ENCODE data around the gene EIF4G3. TPM values are rescaled to one million over a fixed set of nuclear protein-coding genes. Genes with fewer than 3 reads are reported as not detected.

The EIF4G3 gene
- total RNA-seq, 1 experiment from 2014 or later = 72.0 TPM

DNA sequence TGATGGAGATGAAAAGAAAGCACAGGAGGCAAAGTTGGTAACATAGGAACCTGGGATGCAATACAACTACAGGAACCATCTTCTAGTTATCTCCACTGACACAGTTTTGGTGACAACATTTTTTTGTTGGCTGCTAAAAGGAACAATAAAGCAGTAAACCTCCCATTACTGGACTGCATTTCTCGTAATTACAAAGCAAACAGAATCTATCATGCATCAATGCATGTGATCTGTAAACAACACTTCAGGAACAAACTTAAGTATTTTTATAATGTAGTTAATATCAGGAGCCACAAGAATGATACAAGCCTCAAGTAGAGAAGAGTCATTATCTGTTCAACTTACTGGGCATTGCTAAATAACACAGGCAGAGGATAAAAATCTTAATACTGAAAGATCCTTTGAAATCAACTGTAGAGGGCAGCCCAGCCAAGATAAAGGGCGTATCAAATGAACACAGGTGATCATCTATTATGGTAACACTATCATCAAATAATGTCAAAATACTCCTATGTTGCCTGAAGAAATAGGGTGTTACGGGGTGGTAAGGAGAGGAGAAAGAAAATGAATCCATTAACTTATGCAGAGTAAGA lies 193.3 kb downstream of the EIF4G3 start:
- H3K4me3 Mint-ChIP-seq = no peak overlapping the region
- Histone ChIP-seq H3K4me2 (ENCODE audit: insufficient read depth, insufficient read length, low read length) (no peak overlapping the region), H3K79me1 (ENCODE audit: insufficient read depth, low read depth, low read length, poor library complexity, severe bottlenecking) (peaks cover 2% of the 10 kb centered on the region), H3K4me1 (ENCODE audit: insufficient read depth, low read length) (no peaks in the 10 kb centered on the region), H3K4ac (ENCODE audit: low read depth, low read length) (no peak overlapping the region), H2AK5ac (ENCODE audit: insufficient read length, low read length) (no peak overlapping the region), H3K27me3 (ENCODE audit: insufficient read depth, low read length) (no peaks in the 10 kb centered on the region), H3K9ac (ENCODE audit: extremely low read depth, insufficient read length, low read length) (no peak overlapping the region), H3K9me3 (ENCODE audit: control insufficient read depth, low read depth, low read length) (no peaks in the 10 kb centered on the region), H3K23me2 (ENCODE audit: insufficient read length, low read depth, low read length, poor library complexity, severe bottlenecking) (no peaks in the 10 kb centered on the region), H3K14ac (ENCODE audit: insufficient read depth, low read length) (no peak overlapping the region), H3T11ph (ENCODE audit: low read length) (no peak overlapping the region), H4K91ac (ENCODE audit: insufficient read length, low read depth, low read length) (no peak overlapping the region), H3K27ac (ENCODE audit: insufficient read length, low read depth, low read length) (no peak overlapping the region), H2BK12ac (ENCODE audit: insufficient read length, low read depth, low read length) (no peak overlapping the region), H3K79me2 (ENCODE audit: insufficient read depth, low read length) (no peaks in the 10 kb centered on the region), H3K18ac (ENCODE audit: insufficient read length, low read depth, low read length) (no peak overlapping the region), H3K56ac (ENCODE audit: insufficient read length, low read depth, low read length) (no peak overlapping the region), H2BK20ac (ENCODE audit: low read depth, low read length, poor library complexity, severe bottlenecking) (no peak overlapping the region), H2AFZ (ENCODE audit: low read length) (no peak overlapping the region), H4K5ac (ENCODE audit: insufficient read length, low read depth, low read length) (no peak overlapping the region), H4K8ac (replicated peaks; ENCODE audit: insufficient read length, low read depth, low read length) (no peak overlapping the region), H2BK5ac (ENCODE audit: insufficient read length, low read length) (no peak overlapping the region), H2BK15ac (ENCODE audit: low read depth, low read length) (no peak overlapping the region), H2BK120ac (ENCODE audit: low read depth, low read length, poor library complexity, severe bottlenecking) (no peak overlapping the region), H3K23ac (ENCODE audit: insufficient read length, low read depth, low read length) (no peak overlapping the region), H4K20me1 (ENCODE audit: control insufficient read depth, insufficient read depth, insufficient read length) (no peaks in the 10 kb centered on the region)
- H3K36me3 Mint-ChIP-seq (ENCODE audit: insufficient read depth in 1 of 3, low read depth in 3 of 3) = peaks cover 3 to 6% (median 5%) of the 10 kb centered on the region in 3 experiments; a peak in 3 of 7 replicates
- H3K27ac Mint-ChIP-seq = no peak overlapping the region; a peak in 1 of 7 replicates
- no CpG with 5 or more reads among the region's 3 CpGs for WGBS (ENCODE audit: extremely low coverage, insufficient read length, low lambda C conversion rate)
- DNase-seq = no peak
- H3K4me1 Mint-ChIP-seq = no peaks in the 10 kb centered on the region
- no peaks in the 10 kb centered on the region; a peak in 1 of 5 replicates for H3K9me3 Mint-ChIP-seq
- no peaks in the 10 kb centered on the region for H3K27me3 Mint-ChIP-seq (ENCODE audit: low read depth)
- TF ChIP-seq, protein P1, sequence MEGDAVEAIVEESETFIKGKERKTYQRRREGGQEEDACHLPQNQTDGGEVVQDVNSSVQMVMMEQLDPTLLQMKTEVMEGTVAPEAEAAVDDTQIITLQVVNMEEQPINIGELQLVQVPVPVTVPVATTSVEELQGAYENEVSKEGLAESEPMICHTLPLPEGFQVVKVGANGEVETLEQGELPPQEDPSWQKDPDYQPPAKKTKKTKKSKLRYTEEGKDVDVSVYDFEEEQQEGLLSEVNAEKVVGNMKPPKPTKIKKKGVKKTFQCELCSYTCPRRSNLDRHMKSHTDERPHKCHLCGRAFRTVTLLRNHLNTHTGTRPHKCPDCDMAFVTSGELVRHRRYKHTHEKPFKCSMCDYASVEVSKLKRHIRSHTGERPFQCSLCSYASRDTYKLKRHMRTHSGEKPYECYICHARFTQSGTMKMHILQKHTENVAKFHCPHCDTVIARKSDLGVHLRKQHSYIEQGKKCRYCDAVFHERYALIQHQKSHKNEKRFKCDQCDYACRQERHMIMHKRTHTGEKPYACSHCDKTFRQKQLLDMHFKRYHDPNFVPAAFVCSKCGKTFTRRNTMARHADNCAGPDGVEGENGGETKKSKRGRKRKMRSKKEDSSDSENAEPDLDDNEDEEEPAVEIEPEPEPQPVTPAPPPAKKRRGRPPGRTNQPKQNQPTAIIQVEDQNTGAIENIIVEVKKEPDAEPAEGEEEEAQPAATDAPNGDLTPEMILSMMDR (conservative IDR thresholded peaks at IDR 0.05) = no peak
